HG03159 (cell line): ENCODE data around the gene NDUFAF3.

ENCODE experiments used
- ATAC-seq: cut with Tn5 transposase; IDR thresholded peaks from one replicate; pipeline ENCODE4 v1.9.1; 2021; ENCODE audit warnings: mild to moderate bottlenecking, moderate library complexity; ENCODE audit not compliant: unreplicated experiment

NDUFAF3 gene

GRCh38 chr3:49017971-49018706 lies 3.8 kb upstream of the NDUFAF3 start, which contains the start of gene DALRD3:
Gene DALRD3, minus strand, starts transcription at chr3:49018580. Its CDS starts 16 bp downstream, at chr3:49018564.
- ATAC-seq, result no peak

DNA sequence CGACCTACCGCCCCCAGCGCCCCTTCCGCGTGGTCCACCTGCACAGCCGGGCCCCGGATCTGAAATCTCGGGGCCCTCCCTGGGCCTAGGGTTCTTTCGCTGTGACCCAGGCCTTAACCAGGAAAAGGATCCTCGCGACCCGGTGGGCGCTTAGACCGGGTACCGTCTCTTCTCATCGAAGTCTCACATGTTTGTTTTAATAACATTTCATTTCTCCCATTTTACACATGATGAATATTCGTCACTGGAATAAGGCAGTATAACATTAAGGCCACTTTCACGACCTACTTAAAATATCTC lies 3.3 kb upstream of the NDUFAF3 start:
- no peak for ATAC-seq

- ATAC-seq, result no peak
These were observed 2.0 kb upstream of the NDUFAF3 start for GRCh38 chr3:49019941-49020329.

GRCh38 chr3:49020330-49021212 lies 1.4 kb upstream of the NDUFAF3 start:
- ATAC-seq, result peak; percentile 1

GRCh38 chr3:49021213-49021812 lies 608 bp upstream of the NDUFAF3 start:
- ATAC-seq, result peak; percentile 51

- ATAC-seq, result no peak
These were observed 809 bp downstream of the NDUFAF3 start for GRCh38 chr3:49022688-49023171.

- no peak for ATAC-seq
These were observed 1.9 kb downstream of the NDUFAF3 start for GRCh38 chr3:49023775-49024174.

GRCh38 chr3:49024449-49024848 lies 2.5 kb downstream of the NDUFAF3 start:
- ATAC-seq, result no peak

- ATAC-seq, result no peak
These were observed 3.3 kb downstream of the NDUFAF3 start for GRCh38 chr3:49025005-49025792.

- no peak for ATAC-seq
These were observed 4.0 kb downstream of the NDUFAF3 start for GRCh38 chr3:49025793-49026520.

GRCh38 chr3:49026536-49026935 lies 4.6 kb downstream of the NDUFAF3 start:
- no peak for ATAC-seq

GRCh38 chr3:49027634-49028033 lies 5.7 kb downstream of the NDUFAF3 start:
- no peak for ATAC-seq

DNA sequence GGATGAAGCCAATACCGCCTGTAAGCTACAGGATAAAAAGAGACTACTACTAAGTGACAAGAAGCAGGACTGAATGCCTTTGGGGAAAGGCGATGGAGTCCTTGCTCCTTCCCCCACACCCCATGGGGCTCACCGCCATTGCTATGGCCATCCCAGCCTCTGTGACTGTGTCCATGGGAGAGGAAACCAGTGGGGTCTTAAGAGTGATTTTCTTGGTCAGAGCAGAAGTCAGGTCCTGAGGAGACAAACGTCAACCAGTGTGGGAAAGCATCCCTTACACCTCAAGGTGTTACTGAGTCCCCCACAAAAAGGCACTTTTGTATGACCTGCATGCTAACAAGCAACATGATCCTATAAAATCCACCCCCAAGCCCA lies 6.4 kb downstream of the NDUFAF3 start:
- no peak for ATAC-seq

DNA sequence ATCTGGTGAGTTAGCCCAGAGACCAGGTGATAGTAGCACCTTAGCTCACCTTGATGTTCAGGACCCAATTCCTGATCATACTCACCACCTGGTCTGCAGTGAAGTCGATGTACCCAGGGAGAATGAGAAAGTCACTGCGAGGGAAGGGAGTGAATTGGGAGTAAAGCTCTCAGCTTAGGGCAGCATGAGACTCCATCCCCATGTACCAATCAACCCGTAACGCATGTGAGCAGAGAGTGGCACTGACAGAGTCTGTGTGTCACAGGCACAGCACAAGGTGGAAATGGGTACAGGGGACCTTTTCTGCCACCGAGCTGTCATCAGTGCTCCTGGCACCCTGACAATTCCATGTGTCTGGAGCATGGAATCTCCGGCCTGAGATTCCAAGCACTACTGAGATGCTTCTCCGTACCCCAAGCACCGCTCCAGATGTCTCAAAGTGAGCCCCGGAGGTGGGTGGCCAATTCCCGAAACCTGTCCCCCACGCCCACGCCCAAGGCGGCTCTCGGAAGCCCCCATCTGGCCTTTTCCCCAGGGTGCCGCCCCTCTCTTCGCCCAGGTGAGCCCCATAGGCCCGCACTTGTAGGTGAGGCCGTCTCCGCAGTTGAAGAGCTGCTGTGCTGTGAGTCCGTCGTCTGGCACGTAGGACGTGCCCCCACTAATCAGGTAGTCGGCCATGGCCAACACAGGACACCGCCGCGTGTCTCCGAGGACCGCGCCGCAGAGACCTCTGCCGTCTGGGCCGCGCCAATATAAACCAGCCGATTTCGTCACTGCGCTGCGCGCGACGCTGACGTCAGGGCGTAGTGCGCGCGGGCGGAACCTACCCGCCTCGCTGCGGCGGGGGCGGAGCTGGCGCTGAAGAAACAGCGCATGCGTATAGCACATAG lies 7.0 kb downstream of the NDUFAF3 start, which contains the start of gene IMPDH2:
Gene IMPDH2 (minus strand): TSS at position 726 of the 890 bp plus-strand sequence. CDS start 48 bp downstream, at position 678.
- peak; percentile 89 for ATAC-seq

DNA sequence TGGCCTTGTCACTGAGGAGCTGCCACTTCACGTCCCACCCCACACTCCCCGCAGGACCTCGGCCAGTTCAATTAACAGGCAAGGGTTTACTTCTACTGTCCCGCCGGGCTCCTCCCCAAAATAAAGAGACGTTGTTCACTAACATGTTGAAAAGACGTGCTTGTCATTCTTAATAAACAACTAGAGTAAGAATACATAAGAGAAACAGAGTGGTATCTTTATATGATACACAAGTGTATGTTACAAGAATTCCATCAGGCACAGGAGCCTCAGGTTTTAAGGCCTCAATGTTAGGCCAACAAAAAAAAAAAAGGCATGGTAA lies 7.6 kb downstream of the NDUFAF3 start:
- ATAC-seq, result no peak

DNA sequence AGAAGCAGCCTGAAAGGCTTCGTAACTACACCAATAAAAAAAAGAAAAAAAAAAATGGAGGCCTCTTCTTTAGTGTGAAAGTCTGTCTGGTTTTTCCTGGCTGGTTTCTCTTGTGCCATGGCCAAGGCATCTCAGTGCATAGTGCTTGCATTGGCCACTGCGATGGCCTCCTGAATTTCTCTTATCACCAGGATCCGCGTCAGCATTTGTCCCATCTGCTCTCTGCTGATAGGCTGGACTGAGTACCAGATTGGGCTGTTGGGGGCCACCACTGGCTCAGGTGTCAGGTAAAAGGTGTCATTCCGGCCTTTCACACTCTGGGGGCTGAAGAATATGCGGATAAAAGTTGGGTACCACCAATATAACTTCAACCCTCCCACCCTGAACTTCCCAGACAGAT lies 8.4 kb downstream of the NDUFAF3 start:
- ATAC-seq, result no peak

DNA sequence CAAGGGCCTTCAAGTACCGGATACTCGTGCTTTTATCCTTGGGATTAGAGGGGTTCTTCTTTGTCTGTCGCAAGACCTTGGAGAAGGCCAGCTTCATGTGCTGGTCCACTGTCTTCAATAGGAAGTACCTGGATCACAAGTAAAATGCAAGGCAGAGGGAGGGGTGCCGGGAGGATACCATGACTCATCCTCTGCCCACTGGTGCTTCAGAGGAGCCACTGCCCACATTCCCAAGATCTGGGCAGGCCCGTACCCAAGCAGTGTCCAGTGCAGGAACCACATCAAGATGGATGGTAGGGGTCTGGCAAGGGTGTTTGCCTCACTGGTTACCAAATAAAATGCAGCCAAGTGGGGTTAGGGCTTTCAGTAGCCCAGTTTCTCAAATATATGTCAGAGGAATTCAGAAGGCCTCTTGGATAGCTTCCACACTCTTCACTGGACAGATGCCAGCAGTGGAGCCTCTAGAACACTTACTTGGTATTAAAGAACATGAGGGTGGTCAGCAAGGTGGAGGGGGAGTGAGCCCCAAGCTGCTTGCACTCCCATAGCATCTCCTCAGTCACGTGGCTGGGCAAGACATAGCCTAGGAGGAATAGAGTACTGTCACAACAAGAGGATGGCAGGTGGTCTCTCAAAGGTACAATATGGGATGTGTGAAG lies 10.9 kb downstream of the NDUFAF3 start:
- ATAC-seq, result no peak

DNA sequence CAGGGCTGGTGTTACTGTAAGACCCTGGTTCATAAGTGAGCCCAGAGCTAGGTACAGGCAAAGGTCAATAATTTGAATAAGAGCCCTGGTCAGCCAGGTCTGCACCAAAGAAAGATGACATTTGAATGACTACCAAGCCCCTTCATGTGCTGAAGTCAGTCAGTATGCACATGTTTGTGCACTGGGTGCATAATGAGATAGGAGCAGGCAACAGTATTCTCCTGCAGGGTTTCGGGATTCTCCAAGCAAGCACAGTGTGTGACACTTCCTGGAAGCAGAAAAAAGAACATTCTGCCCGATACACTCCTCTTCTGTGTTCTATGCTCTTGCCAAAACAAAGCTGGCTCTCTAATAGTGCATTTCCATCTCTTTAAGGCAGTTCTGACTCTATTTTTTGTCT lies 12.7 kb downstream of the NDUFAF3 start:
- ATAC-seq, result no peak

DNA sequence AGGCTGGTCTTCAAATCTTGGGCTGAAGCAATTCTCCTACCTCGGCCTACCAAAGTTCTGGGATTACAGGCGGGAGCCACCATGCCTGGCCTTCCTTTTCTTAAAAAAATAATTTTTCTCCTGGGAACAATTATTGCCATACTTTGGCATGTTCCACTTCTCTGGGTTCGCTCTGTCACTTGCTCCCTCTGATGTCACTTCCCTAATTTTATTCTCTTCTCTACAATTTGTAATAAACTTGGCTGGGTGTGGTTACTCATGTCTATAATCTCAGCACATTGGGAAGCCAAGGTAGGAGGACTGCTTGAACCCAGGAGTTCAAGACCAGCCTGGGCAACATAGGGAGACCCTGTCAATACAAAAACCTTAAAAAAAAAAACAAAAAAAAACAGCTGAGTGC lies 13.4 kb downstream of the NDUFAF3 start:
- no peak for ATAC-seq
